Embryonic facial prominence (tissue), 1 donor: ENCODE data around the gene SLC25A28.

ENCODE experiments used
- DNase-seq: peaks from one replicate; pipeline ENCODE4 v3.0.0-alpha.2; 2016; ENCODE audit errors: extremely low spot score

SLC25A28 gene

DNA sequence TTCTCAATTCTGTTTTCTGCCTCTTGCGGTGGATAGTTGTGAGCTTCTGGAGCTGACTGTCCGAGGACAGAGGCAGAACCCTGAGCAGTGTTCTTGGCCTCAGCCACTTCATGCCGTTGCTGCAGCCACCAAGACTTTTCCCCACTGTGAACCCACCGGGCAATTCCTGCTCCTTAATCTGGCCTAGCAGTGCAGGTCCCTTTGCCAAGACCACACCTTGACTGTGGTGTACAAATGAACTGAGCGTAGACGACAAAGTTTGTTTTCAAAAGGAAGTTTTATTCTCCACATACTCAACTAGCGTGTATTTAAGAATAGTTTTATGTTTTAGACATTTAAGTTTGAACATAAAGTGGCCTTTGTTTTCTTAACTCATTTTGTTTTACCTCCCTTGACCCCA lies 29.4 kb downstream of the SLC25A28 start:
- no peak for DNase-seq

DNA sequence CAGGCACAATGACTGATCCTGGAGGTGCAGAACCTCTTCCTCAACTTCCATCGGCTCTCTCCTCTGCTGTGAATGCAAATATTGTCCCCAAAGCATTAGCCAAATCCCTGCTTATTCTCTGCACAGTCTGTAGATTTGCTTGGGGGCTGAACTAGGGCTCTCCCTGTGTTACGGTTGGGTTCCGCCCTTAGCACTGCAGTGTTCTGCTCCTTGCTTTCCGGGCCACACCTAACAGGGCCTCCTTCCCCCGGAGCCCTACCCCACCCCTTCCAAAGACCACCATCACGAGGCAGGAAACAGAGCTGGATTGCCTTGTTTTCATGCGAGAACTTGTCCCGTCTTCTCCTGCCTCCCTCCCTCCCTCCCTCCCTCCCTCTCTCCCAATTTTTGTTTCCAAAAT lies 36.6 kb downstream of the SLC25A28 start:
- DNase-seq: no peak

DNA sequence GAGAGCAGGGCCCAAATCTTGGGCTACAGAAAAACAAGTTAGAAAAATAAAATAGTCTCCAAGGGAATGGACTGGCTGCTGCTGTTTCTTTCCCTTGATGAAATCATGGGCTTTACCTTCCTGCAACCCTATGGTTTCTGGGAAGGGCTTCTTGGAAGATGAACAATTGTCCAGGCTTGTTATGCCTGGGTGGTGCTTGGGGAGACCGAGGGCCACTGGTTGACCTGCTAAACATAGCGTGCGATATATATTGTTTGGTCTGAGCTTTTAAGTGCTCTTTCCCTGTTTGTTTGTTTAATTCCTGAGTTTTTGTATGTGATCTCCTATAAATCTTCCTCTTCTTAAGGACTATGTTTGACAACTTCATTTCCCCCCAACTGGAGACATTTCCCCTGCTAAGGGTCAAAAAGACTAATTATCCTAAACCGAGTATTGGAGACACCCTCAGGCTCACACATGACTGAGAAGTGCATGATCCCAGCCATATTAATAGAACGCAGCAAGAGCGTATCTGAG lies 37.9 kb downstream of the SLC25A28 start:
- DNase-seq: no peak

DNA sequence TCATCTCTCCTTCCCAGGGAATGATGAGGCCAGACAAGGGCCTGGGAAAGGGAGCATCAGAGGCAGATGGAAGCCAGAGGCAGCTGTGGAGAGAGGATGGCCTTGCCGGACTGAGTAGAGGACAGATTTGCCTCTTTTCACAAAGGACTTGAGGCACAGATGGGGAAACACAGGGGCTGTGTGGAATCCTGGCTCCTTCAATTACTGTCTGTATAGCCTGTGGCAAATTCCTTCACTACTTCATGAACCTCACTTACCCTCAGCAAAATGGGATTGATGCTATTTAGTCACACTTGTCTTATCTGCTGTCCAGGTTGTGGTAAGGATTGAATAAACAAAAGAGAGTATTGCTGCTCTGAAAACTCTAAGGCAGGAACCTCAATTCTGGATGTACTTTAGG lies 40.3 kb downstream of the SLC25A28 start:
- DNase-seq: no peak

DNA sequence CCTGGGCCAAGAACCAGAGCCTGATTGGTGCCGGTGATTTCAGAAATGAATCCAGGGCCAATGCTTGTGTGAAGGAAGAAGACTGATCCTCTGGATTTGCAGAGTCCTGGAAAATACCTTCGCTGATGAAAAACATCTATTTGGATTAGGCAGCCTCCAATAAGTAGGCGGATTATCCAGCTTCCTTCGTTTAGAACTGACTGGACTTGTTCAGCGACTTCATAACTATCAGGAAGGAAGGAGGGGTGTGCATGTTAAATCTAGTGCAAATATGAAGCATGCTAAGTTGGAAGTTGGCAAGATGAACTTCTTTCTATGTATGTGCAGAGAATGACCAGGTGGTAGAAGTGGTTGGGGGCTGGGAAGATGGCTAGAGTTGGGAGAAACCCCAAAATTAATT lies 46.4 kb downstream of the SLC25A28 start:
- no peak for DNase-seq

DNA sequence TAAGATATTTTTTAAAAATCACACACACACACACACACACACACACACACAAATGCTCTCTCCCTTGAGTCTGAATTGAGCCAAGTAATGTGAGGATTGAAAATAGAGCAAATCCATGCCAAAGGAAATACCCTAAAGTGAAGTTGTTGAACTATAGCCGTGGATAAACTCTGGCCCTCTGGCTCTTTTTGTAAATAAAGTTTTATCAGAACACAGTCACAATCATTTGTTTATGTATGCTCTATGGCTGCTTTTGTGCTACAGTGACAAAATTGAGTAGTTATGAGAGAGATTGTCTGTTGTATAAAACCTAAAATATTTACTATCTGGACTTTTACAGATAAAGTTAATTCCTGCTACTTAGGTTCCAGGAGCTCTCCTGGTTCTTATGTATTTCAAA lies 48.4 kb downstream of the SLC25A28 start:
- no peak for DNase-seq

DNA sequence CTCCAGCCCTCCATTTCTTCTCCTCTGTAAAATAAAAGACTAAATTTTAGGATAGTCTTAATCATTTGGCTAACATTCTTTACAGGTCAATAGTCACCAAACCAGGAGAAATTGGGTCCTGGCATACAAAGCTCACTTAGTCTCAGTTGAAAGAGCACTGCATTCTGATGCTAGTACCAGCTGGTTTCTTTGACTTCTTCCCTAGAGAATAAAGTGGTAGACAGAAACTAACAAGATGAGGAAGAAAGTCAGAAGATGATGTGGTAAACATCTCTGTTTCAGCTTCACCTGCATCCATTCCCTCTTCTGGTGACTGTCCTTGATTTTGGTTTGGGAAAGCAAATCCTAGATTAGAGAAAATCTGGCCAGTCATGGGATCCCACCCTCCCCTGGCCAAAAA lies 50.3 kb downstream of the SLC25A28 start:
- DNase-seq: no peak

DNA sequence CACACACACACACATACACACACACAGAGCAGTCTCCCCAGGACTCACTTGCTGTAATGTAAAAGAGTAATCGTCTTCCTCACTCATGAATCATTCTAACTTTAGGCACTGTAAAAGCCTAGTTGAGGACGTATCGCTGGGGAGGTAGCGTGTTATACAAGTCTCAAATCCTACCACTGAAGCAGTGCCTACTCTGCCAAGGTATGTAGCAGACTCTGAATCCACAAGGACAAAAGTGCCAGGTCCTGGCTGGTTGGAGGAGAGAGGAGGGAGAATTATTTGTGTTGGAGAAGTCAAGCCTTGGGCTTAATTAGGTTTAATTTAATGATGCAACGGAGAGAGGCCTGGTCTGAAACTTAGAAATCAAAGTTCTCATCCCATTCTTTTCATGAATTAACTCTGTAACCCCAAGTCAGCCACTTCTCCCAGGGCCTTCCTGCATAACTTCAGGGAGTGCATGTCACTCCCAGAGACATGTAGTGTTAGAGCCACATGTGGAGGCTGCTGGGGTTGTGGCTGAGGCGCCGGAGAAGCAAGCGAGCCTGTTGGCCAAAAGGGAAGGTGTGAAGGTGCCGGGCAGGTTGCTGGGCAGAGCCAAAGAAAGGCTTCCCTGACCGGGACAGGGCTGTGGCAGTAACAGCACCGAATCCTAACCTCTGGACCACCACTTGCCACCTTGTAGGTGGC lies 50.8 kb downstream of the SLC25A28 start:
- DNase-seq: no peak

DNA sequence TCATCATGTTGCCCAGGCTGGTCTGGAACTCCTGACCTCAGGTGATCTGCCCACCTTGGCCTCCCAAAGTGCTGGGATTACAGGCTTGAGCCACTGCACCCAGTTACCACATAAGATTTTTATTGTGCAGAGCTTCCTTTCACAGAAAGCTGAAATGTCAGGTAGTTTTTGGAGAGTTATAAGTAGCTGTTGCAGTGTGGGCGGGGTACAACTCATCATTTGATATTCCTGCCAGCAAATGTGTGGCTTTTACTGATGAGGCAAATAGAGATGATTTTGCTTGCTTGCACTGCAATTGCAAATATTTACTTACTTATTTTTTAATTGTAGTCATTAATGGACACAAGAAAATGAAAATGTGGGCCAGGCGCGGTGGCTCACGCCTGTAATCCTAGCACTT lies 55.1 kb downstream of the SLC25A28 start:
- DNase-seq: no peak

DNA sequence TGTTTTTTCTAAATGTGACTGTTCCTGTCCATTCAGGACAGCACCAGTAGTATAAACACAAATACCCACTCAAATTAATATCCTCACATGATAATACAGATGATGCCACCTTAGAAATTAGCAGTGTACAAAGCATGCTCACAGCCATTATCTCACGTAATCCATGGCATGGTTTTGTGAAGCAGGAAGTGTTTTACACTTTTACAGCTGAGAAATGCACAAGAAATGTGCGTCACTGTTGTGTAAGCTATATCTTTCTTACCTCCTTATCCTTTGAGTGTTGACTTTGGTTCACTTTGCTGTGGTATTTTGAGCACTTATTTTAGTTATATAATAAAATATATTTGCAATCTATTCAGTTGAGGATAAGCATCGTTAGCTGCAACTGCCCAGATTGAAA lies 55.9 kb downstream of the SLC25A28 start:
- no peak for DNase-seq

DNA sequence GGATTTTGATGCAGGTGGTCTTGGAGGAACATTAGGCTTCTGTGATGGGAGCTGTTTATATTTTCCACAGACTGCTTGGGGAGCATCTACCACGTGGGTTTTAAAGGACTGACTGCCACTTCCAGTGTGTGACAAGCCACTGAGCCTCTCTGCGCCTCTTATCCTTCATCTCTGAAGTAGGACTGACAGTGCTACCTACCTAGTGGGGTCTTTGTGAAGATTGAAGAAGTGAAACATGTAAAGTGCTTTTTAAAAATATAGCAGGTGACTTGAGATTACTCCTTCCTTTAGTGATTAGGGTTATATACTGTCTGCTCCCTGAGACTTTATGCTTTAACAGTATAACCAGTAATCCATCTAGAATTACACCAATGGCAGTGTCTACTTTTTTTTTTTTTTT lies 57.6 kb downstream of the SLC25A28 start:
- DNase-seq: no peak
